C4-2B (cell line): ENCODE measurements around the gene SMG7.

Experiments used
- H3K27ac ChIP-seq: fragments of 450-650 bp; 2 replicates; pipeline ENCODE4 v1.5.1; 2017
- ZFX ChIP-seq: fragments of 450-650 bp; IDR thresholded peaks from 2 replicates; pipeline ENCODE4 v1.6.1; 2017
- TF ChIP-seq, protein P1 (sequence below): fragments of 450-650 bp; conservative IDR thresholded peaks from 2 replicates; pipeline ENCODE4 v1.5.1; 2017; ENCODE audit warnings: mild to moderate bottlenecking

SMG7 gene

DNA sequence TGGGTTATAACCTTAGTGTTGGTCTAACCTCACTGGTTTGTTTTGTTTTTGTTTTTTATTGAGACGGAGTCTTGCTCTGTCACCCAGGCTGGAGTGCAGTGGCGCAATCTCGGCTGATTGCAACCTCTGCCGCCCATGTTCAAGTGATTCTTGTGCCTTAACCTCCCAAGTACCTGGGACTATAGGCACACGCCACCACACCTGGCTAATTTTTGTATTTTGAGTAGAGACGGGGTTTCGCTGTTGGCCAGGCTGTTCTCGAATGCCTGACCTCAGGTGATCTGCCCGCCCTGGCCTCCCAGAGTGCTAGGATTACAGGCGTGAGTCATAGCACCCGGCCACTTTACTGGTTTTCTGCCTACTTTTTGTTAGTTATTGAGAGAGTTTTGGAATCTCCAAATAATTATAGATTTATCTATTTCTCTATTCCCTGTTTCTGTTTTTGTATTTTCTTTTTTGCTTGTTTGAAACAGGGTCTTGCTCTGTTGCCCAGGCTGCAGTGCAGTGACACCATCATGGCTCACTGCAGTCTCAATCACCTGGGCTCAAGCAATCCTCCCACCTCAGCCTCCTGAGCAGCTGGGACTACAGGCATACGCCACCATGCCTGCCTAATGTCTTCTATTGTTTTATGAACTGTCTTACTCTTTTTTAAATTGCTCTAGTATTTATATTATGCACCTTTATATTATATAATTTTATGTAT lies 21.4 kb downstream of the SMG7 start:
- no peak overlapping the region for H3K27ac ChIP-seq
- no peak for TF ChIP-seq ZFX
- TF ChIP-seq, protein P1, sequence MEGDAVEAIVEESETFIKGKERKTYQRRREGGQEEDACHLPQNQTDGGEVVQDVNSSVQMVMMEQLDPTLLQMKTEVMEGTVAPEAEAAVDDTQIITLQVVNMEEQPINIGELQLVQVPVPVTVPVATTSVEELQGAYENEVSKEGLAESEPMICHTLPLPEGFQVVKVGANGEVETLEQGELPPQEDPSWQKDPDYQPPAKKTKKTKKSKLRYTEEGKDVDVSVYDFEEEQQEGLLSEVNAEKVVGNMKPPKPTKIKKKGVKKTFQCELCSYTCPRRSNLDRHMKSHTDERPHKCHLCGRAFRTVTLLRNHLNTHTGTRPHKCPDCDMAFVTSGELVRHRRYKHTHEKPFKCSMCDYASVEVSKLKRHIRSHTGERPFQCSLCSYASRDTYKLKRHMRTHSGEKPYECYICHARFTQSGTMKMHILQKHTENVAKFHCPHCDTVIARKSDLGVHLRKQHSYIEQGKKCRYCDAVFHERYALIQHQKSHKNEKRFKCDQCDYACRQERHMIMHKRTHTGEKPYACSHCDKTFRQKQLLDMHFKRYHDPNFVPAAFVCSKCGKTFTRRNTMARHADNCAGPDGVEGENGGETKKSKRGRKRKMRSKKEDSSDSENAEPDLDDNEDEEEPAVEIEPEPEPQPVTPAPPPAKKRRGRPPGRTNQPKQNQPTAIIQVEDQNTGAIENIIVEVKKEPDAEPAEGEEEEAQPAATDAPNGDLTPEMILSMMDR = no peak

GRCh38 chr1:183495420-183495819 lies 23.1 kb downstream of the SMG7 start:
- TF ChIP-seq, protein P1 = no peak
- TF ChIP-seq ZFX = no peak
- H3K27ac ChIP-seq = no peak overlapping the region

DNA sequence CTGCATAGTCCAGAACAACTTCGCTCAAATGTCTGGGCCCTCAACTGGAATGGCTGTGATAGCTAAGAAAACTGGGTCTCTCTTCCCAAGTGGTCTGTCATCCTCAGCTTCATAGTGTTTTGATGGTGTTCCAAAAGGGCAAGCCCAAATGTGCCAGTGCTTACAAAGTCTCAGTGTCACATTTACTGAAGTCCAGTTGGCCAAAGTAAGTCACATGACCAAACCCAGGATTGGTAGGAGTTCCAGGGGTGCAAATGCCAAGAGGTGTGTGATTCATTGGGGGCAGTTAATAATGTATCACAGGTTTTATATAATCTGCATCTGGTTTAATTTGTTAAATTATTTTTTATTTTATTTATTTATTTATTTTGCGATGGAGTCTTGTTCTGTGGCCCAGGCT lies 24.9 kb downstream of the SMG7 start:
- H3K27ac ChIP-seq = no peak overlapping the region
- TF ChIP-seq, protein P1 = no peak
- TF ChIP-seq ZFX = no peak

- TF ChIP-seq, protein P1 = no peak
- TF ChIP-seq ZFX = no peak
- no peak overlapping the region for H3K27ac ChIP-seq
Measured at GRCh38 chr1:183498342-183498991, 26.2 kb downstream of the SMG7 start.

GRCh38 chr1:183505454-183506089 lies 33.3 kb downstream of the SMG7 start:
- H3K27ac ChIP-seq = no peak overlapping the region
- TF ChIP-seq ZFX = no peak
- TF ChIP-seq, protein P1 = no peak

DNA sequence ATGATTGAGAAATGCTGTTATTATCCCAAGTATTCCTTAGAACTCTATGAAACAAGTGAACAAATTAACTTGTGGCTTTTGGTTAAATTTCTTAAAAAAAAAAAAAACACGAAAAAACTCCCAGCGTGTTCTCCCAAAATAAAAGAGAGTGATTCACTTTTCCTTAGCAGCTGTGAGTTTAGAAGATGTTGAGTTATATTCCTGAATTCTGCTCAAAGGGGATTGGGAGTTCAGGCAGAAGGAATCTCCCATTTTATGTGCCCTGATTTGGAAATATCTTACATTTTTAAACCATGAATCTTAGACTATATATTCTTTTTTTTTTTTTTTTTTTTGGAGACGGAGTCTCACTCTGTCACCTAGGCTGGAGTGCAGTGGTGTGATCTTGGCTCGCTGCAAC lies 34.3 kb downstream of the SMG7 start:
- H3K27ac ChIP-seq = no peak overlapping the region
- TF ChIP-seq ZFX = no peak

DNA sequence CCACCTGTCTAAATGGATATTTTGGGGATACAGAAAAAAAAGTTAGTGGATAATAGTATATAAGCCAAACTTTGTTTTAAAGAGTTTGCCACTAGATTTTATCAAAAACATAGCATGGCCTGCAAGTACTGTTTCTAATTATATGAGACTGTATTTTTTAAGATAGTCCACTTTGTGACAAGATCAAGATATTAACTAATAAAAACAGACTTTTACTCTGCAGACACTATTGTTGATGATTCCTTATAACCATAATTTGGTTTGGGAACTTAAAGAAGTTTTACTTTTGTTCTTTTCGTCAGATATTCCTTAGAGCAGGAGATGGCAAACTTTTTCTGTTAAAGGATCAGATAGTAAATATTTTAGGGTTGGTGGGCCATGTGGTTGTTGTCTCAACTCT lies 36.4 kb downstream of the SMG7 start:
- H3K27ac ChIP-seq = no peak overlapping the region
- no peak for TF ChIP-seq ZFX
- TF ChIP-seq, protein P1 = no peak
